H1 (cell line): ENCODE results near the gene GIGYF2. TPM values are rescaled to one million over a fixed set of nuclear protein-coding genes. Genes with fewer than 3 reads are reported as not detected.

Experiments
- EP300 ChIP-seq, 2 experiments: IDR thresholded peaks; 1 replicate in 1 of 2; 2 replicates in 1 of 2; pipeline ENCODE4 v1.6.1; 2011 to 2012; ENCODE audit warnings: low read depth in 2 of 2, low read length in 2 of 2, mild to moderate bottlenecking in 2 of 2, borderline replicate concordance in 1 of 2, inconsistent platforms in 1 of 2, moderate library complexity in 1 of 2
- HDAC2 ChIP-seq, 2 experiments: fragments of 300-600 bp in 1 of 2; sonication (generic) in 1 of 2; IDR thresholded peaks; 2 replicates each; pipeline ENCODE4 v1.6.1; 2011 to 2012; ENCODE audit warnings: low read depth in 2 of 2, low read length in 2 of 2, mild to moderate bottlenecking in 2 of 2, moderate library complexity in 2 of 2, borderline replicate concordance in 1 of 2, inconsistent platforms in 1 of 2
- POU5F1 ChIP-seq: IDR thresholded peaks from 2 replicates; pipeline ENCODE4 v1.6.1; 2011; ENCODE audit warnings: low read depth, mild to moderate bottlenecking, low read length, moderate library complexity
- RNF2 ChIP-seq: fragments of 200-900, 300-1000 bp; sonication (generic); IDR thresholded peaks from 2 replicates; pipeline ENCODE4 v1.7.1; 2016; ENCODE audit warnings: borderline replicate concordance, low read depth, mild to moderate bottlenecking, antibody characterized with exemption, low read length; ENCODE audit not compliant: poor library complexity, severe bottlenecking; ENCODE audit errors: missing control alignments
- RXRA ChIP-seq: IDR thresholded peaks from 2 replicates; pipeline ENCODE4 v1.6.1; 2011; ENCODE audit warnings: low read depth, mild to moderate bottlenecking, low read length, moderate library complexity; ENCODE audit not compliant: insufficient read depth
- SIRT6 ChIP-seq: IDR thresholded peaks from one replicate; pipeline ENCODE4 v1.7.1; 2012; ENCODE audit warnings: low read length, inconsistent platforms
- SRF ChIP-seq: IDR thresholded peaks from 2 replicates; pipeline ENCODE4 v1.6.1; 2011; ENCODE audit warnings: mild to moderate bottlenecking, low read depth, low read length, moderate library complexity
- ZNF274 ChIP-seq: IDR thresholded peaks from 2 replicates; pipeline ENCODE4 v1.7.0; 2012; ENCODE audit warnings: low read length, borderline replicate concordance; ENCODE audit errors: extremely low read depth
- polyA plus RNA-seq, 7 experiments: library from polyadenylated mRNA; depleted of rRNA in 3 of 7; stranded (reverse) in 5 of 7; unstranded in 2 of 7; fragments of >200 nt in 5 of 7; fragments of 200-250 nt in 2 of 7; gene quantifications; 1 replicate in 5 of 7; 2 replicates in 1 of 7; 4 replicates in 1 of 7; pipeline versions ENCODE4 v1.2.1 to v1.2.3, GENCODE V29; 2011 to 2013; ENCODE audit warnings: missing spikeins in 2 of 7, mixed read lengths in 2 of 7
- total RNA-seq: library from RNA; stranded (reverse); fragmentation: NEBNext Ultra II Directional; extraction: Animal tissue kit (Norgen Biotek cat#: 25700); gene quantifications from 2 replicates; pipeline ENCODE4 v1.2.1, GENCODE V29; 2021

The GIGYF2 gene
- total and polyA plus RNA-seq, 2 of the 8 experiments (the other 6 are each of a cell fraction or from before 2014, with no cell fraction given), result 22.3 to 62.0 TPM

- TF ChIP-seq HDAC2 (IDR thresholded peaks at IDR 0.05; ENCODE audit: borderline replicate concordance in 1 of 2, low read depth in 2 of 2, low read length in 2 of 2), result no peak
- TF ChIP-seq EP300 (IDR thresholded peaks at IDR 0.05; ENCODE audit: borderline replicate concordance in 1 of 2, low read depth in 2 of 2, low read length in 2 of 2), result no peak
- no peak for TF ChIP-seq RXRA
- TF ChIP-seq SIRT6, result no peak
- no peak for TF ChIP-seq RNF2
- TF ChIP-seq ZNF274, result no peak
- no peak for TF ChIP-seq POU5F1
- no peak for TF ChIP-seq SRF
Measured at GRCh38 chr2:232794981-232795380, 97.8 kb downstream of the GIGYF2 start (continued).
